IMR-90 (cell line): ENCODE results near the gene ZNF595. TPM values are rescaled to one million over a fixed set of nuclear protein-coding genes. Genes with fewer than 3 reads are reported as not detected.
A peak's percentile ranks its signal among the peaks of the same experiment; 100 is the strongest.

Experiments
- ATAC-seq: fragments of 200-7000 bp; cut with Tn5 transposase; 2 replicates; pipeline ENCODE4 v1.9.1; 2020; ENCODE audit warnings: low read depth, mild to moderate bottlenecking, moderate library complexity
- BruUV-seq: library from RNA; stranded (reverse); fragments of 400-500 nt; replicated peaks from 2 replicates; lab custom pipeline; 2021; lab: Mats Ljungman, UMichigan
- CTCF ChIA-PET: fragments of 300-600 bp; formaldehyde crosslinking; extraction: SDS; loops from one replicate; lab custom pipeline; 2021; ENCODE audit warnings: antibody characterized with exemption; lab: Yijun Ruan, JAX
- POLR2A ChIA-PET: fragments of 300-600 bp; sonication (Branson Sonifier 250); formaldehyde crosslinking; loops from one replicate; lab custom pipeline; 2022; ENCODE audit warnings: antibody characterized with exemption; ENCODE audit not compliant: unreplicated experiment; lab: Charles Lee
- DNase-seq: peaks from one replicate; pipeline ENCODE4 v3.0.0; 2013
- H2AFZ ChIP-seq: replicated peaks from 2 replicates; pipeline ENCODE3; 2013; ENCODE audit warnings: low read length, mild to moderate bottlenecking; ENCODE audit not compliant: poor library complexity
- H2AK5ac ChIP-seq: 2 replicates; pipeline ENCODE4 v1.6.1; 2013; ENCODE audit warnings: low read depth, low read length, inconsistent platforms
- H2AK9ac ChIP-seq: replicated peaks from 2 replicates; pipeline ENCODE3; 2013; ENCODE audit warnings: mild to moderate bottlenecking, low read depth, low read length, moderate library complexity; ENCODE audit not compliant: poor library complexity
- H2BK120ac ChIP-seq: 2 replicates; pipeline ENCODE4 v1.6.1; 2013; ENCODE audit warnings: low read depth, low read length, inconsistent platforms
- H2BK15ac ChIP-seq: 3 replicates; pipeline ENCODE4 v1.6.1; 2013; ENCODE audit warnings: low read depth, low read length, inconsistent platforms
- H2BK20ac ChIP-seq: 2 replicates; pipeline ENCODE4 v1.6.1; 2013; ENCODE audit warnings: low read depth, mild to moderate bottlenecking, inconsistent platforms, low read length, moderate library complexity
- H2BK5ac ChIP-seq: 2 replicates; pipeline ENCODE4 v1.6.1; 2013; ENCODE audit warnings: mild to moderate bottlenecking, low read depth, low read length, inconsistent platforms; ENCODE audit not compliant: poor library complexity, severe bottlenecking
- H3K14ac ChIP-seq: replicated peaks from 2 replicates; pipeline ENCODE4 v1.6.1; 2013; ENCODE audit warnings: low read depth, low read length, inconsistent platforms
- H3K18ac ChIP-seq: 2 replicates; pipeline ENCODE4 v1.6.1; 2013; ENCODE audit warnings: low read depth, low read length, control low read depth
- H3K23ac ChIP-seq: 2 replicates; pipeline ENCODE4 v1.6.1; 2013; ENCODE audit warnings: low read depth, low read length, inconsistent platforms
- H3K27ac ChIP-seq: 2 replicates; pipeline ENCODE4 v1.5.1; 2013; ENCODE audit warnings: mild to moderate bottlenecking, control low read depth, low read length; ENCODE audit not compliant: insufficient read depth
- H3K27me3 ChIP-seq: 2 replicates; pipeline ENCODE4 v1.6.1; 2013; ENCODE audit warnings: low read length; ENCODE audit not compliant: control insufficient read depth, insufficient read depth
- H3K36me3 ChIP-seq: 2 replicates; pipeline ENCODE4 v1.6.1; 2013; ENCODE audit warnings: low read length, mixed read lengths; ENCODE audit not compliant: control insufficient read depth, insufficient read depth
- H3K4ac ChIP-seq: 2 replicates; pipeline ENCODE4 v1.6.1; 2013; ENCODE audit warnings: low read depth, low read length, inconsistent platforms
- H3K4me1 ChIP-seq: 2 replicates; pipeline ENCODE4 v1.6.1; 2013; ENCODE audit warnings: low read length, mixed read lengths; ENCODE audit not compliant: control insufficient read depth, insufficient read depth
- H3K4me2 ChIP-seq: 2 replicates; pipeline ENCODE4 v1.6.1; 2013; ENCODE audit warnings: low read depth, mild to moderate bottlenecking, control low read depth, low read length, moderate library complexity
- H3K4me3 ChIP-seq: 2 replicates; pipeline ENCODE4 v1.5.1; 2013; ENCODE audit warnings: low read depth, mild to moderate bottlenecking, control low read depth, low read length, moderate library complexity; ENCODE audit not compliant: insufficient read depth
- H3K56ac ChIP-seq: 2 replicates; pipeline ENCODE4 v1.6.1; 2013; ENCODE audit warnings: low read length, inconsistent platforms; ENCODE audit not compliant: insufficient read depth; ENCODE audit errors: extremely low read depth
- H3K79me1 ChIP-seq, 2 experiments: 2 replicates each; pipeline ENCODE4 v1.6.1; 2013; ENCODE audit warnings: low read length in 2 of 2, inconsistent platforms in 1 of 2, low read depth in 1 of 2
- H3K9ac ChIP-seq: 2 replicates; pipeline ENCODE4 v1.6.1; 2013; ENCODE audit warnings: low read depth, low read length, control low read depth
- H3K9me1 ChIP-seq: 2 replicates; pipeline ENCODE4 v1.6.1; 2013; ENCODE audit warnings: low read length, inconsistent platforms; ENCODE audit not compliant: insufficient read depth
- H3K9me3 ChIP-seq: 2 replicates; pipeline ENCODE4 v1.6.1; 2013; ENCODE audit warnings: low read length; ENCODE audit not compliant: control insufficient read depth, insufficient read depth
- H4K20me1 ChIP-seq: 2 replicates; pipeline ENCODE4 v1.6.1; 2013; ENCODE audit warnings: low read length, inconsistent platforms; ENCODE audit not compliant: insufficient read depth
- H4K5ac ChIP-seq: 2 replicates; pipeline ENCODE4 v1.6.1; 2013; ENCODE audit warnings: mild to moderate bottlenecking, low read depth, low read length, control low read depth
- H4K8ac ChIP-seq, 2 experiments: 2 replicates each; pipeline ENCODE4 v1.6.1; 2013; ENCODE audit warnings: low read depth in 2 of 2, low read length in 2 of 2, control low read depth in 1 of 2, inconsistent platforms in 1 of 2
- H4K91ac ChIP-seq: 2 replicates; pipeline ENCODE4 v1.6.1; 2013; ENCODE audit warnings: low read depth, low read length, inconsistent platforms; ENCODE audit not compliant: insufficient read depth
- BHLHE40 ChIP-seq: fragments of 150-350 bp; IDR thresholded peaks from 2 replicates; pipeline ENCODE4 v1.6.1; 2016; ENCODE audit warnings: mild to moderate bottlenecking, low read depth, low read length
- CEBPB ChIP-seq: IDR thresholded peaks from 2 replicates; pipeline ENCODE4 v1.6.1; 2012; ENCODE audit warnings: low read depth, low read length, improper control_type of control experiment
- CHD1 ChIP-seq: IDR thresholded peaks from 2 replicates; pipeline ENCODE4 v1.6.1; 2012; ENCODE audit warnings: low read depth, low read length, improper control_type of control experiment
- POLR2A ChIP-seq: IDR thresholded peaks from 2 replicates; pipeline ENCODE4 v1.6.1; 2012; ENCODE audit warnings: mild to moderate bottlenecking, low read depth, low read length
- RAD21 ChIP-seq: IDR thresholded peaks from 2 replicates; pipeline ENCODE4 v1.6.1; 2012; ENCODE audit warnings: low read length, improper control_type of control experiment
- RFX5 ChIP-seq: IDR thresholded peaks from 2 replicates; pipeline ENCODE4 v1.8.0; 2012; ENCODE audit warnings: low read depth, mild to moderate bottlenecking, low read length, moderate library complexity
- SMC3 ChIP-seq: fragments of 150-350 bp; IDR thresholded peaks from 2 replicates; pipeline ENCODE4 v1.6.1; 2016; ENCODE audit warnings: low read depth, mild to moderate bottlenecking, antibody characterized with exemption, low read length, moderate library complexity
- WGBS, 2 experiments: methylation state at CpG; one replicate each; pipeline versions ENCODE4 v1.1.5 to v1.1.7; 2013; ENCODE audit warnings: missing lambda C conversion rate in 2 of 2; ENCODE audit not compliant: insufficient read length in 1 of 2; ENCODE audit errors: extremely low coverage in 2 of 2; 5-methylcytosine and 5-hydroxymethylcytosine counted together
- dilution Hi-C: fragments of 300-500 bp; cut with HindIII; formaldehyde crosslinking; loops from one replicate; pipeline ENCODE4 v1.14.3; 2018; ENCODE audit warnings: low sequenced_read_pairs; ENCODE audit not compliant: unreplicated experiment
- in situ Hi-C: fragments of 300-500 bp; cut with MboI; formaldehyde crosslinking; loops from 3 replicates; pipeline ENCODE4 v1.14.3; 2019; ENCODE audit warnings: low sequenced_read_pairs, inconsistent platforms, mixed read lengths
- intact Hi-C: fragments of 100-400 bp; cut with micrococcal nuclease; formaldehyde crosslinking; loops from 2 replicates; pipeline ENCODE4 v1.10.0; 2022
- polyA plus RNA-seq, 3 experiments: library from polyadenylated mRNA; depleted of rRNA; stranded (reverse); fragments of >200 nt; gene quantifications; 2 replicates each; pipeline ENCODE4 v1.2.3, GENCODE V29; 2012; ENCODE audit warnings: low replicate concordance in 1 of 3
- total RNA-seq: library from RNA; depleted of rRNA; stranded (reverse); fragments of >200 nt; gene quantifications from 2 replicates; pipeline ENCODE4 v1.2.3, GENCODE V29; 2012

ZNF595 gene
- total and polyA plus RNA-seq, 2 of the 4 experiments (the other 2 are of a cell fraction): 1.9 to 6.8 TPM

DNA sequence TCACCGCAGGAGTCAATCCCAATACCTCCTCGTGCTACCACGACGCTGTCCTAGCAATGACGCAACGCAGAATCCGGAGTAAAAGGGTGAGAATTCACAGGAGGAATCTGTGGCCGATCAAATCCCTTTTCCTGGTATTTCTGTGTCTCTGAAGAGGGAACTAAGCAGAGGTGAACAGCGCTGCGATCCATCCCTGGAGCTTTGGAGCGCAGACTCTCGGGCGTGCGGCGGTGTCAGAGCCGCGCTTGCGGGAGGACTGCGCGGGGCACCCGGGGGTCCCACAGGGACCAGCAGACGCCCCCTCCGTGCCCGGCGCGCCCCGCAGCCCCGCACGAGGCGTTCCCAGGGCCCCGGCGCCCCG lies 53.9 kb downstream of the ZNF595 start:
- H3K36me3 ChIP-seq: no peaks in the 10 kb centered on the region
- no peak overlapping the region for H2BK20ac ChIP-seq
- no peaks in the 10 kb centered on the region for H3K79me1 ChIP-seq
- no peak overlapping the region for H4K8ac ChIP-seq
- no peak overlapping the region for H3K56ac ChIP-seq
- intact Hi-C loops (no loop called here), dilution Hi-C loops (no loop called here), in situ Hi-C loops (no loop called here)
- no peak for ATAC-seq
- no peaks in the 10 kb centered on the region for H3K4me1 ChIP-seq
- no peaks in the 10 kb centered on the region for H4K20me1 ChIP-seq
- no TSS peak for BruUV-seq
- no peak overlapping the region for H2BK15ac ChIP-seq
- peaks cover 18% of the 10 kb centered on the region for H3K27me3 ChIP-seq
- no peak overlapping the region for H4K91ac ChIP-seq
- no peak overlapping the region for H3K4me3 ChIP-seq
- POLR2A ChIA-PET: no interaction called here
- no peak overlapping the region for H3K9ac ChIP-seq
- TF ChIP-seq RAD21: no peak
- no peak for TF ChIP-seq SMC3
- no peak for TF ChIP-seq CHD1
- TF ChIP-seq CEBPB: 0 out of 2 replicates have a peak, but pooled peaks have one; percentile 1
- TF ChIP-seq POLR2A: no peak
- TF ChIP-seq BHLHE40: no peak
- TF ChIP-seq RFX5: no peak
- H3K9me1 ChIP-seq: no peaks in the 10 kb centered on the region
- no peak overlapping the region for H4K5ac ChIP-seq
- H3K14ac ChIP-seq: no peak overlapping the region
- no peak overlapping the region for H3K18ac ChIP-seq
- H2AK5ac ChIP-seq: no peak overlapping the region
- CTCF ChIA-PET: no interaction called here
- no peak overlapping the region for H3K27ac ChIP-seq
- 20% methylated on average over 1 of the region's 33 CpGs; no CpG with 5 or more reads in 1 of the 2 experiments for WGBS, 2 experiments
- no peak overlapping the region for H2AK9ac ChIP-seq
- H3K4ac ChIP-seq: no peak overlapping the region
- peaks cover 51% of the 10 kb centered on the region for H3K9me3 ChIP-seq
- H3K23ac ChIP-seq: no peak overlapping the region
- no peak overlapping the region for H3K4me2 ChIP-seq
- no peak for DNase-seq
- H2AFZ ChIP-seq: no peak overlapping the region
- no peak overlapping the region for H2BK120ac ChIP-seq
- H2BK5ac ChIP-seq: no peak overlapping the region
